ENCODE data around the gene SUCNR1. TPM values are rescaled to one million over a fixed set of nuclear protein-coding genes. Genes with fewer than 3 reads are reported as not detected.

Gene SUCNR1
- total and polyA plus RNA-seq, 4 donors = 0.16 to 2.5 (median 1.1) TPM

GRCh38 chr3:151852074-151852811 is 21.2 kb upstream of the SUCNR1 start:
- Histone ChIP-seq H3K4me1 (ENCODE audit: control insufficient read depth in 5 of 5, insufficient read depth in 5 of 5, low read length in 5 of 5) (no peaks in the 10 kb centered on the region), H3K9me3 (ENCODE audit: control insufficient read depth in 4 of 4, insufficient read depth in 3 of 4, low read length in 3 of 4) (no peaks in the 10 kb centered on the region), H3K36me3 (ENCODE audit: control insufficient read depth in 4 of 4, insufficient read depth in 4 of 4, low read length in 4 of 4) (no peaks in the 10 kb centered on the region), H3K27ac (ENCODE audit: low read depth in 1 of 2, low read length in 1 of 2) (no peak overlapping the region), H3K27me3 (ENCODE audit: control insufficient read depth in 3 of 3, insufficient read depth in 3 of 3, low read length in 2 of 3) (no peaks in the 10 kb centered on the region), H3K4me3 (no peak overlapping the region), H3K9ac (ENCODE audit: insufficient read depth in 1 of 2, low read length in 2 of 2) (no peak overlapping the region)
- no peak for TF ChIP-seq CTCF (IDR thresholded peaks at IDR 0.05; ENCODE audit: control extremely low read depth, extremely low read depth)
- no peak for ATAC-seq (ENCODE audit: insufficient read depth, low FRiP score)
- no peak for DNase-seq
- 66 to 80% methylated on average over 11 of the region's 11 CpGs for WGBS, 2 donors

- WGBS, 2 donors = 96 to 97% methylated on average over 3 of the region's 3 CpGs
These were observed 17.3 kb upstream of the SUCNR1 start for GRCh38 chr3:151856118-151856517.

GRCh38 chr3:151856641-151857040 is 16.8 kb upstream of the SUCNR1 start:
- 95% methylated on average over 2 of the region's 2 CpGs for WGBS, 2 donors
- no peak overlapping the region for H3K4me3 ChIP-seq
- TF ChIP-seq CTCF (IDR thresholded peaks at IDR 0.05; ENCODE audit: control extremely low read depth, extremely low read depth) = no peak
- H3K27me3 ChIP-seq (ENCODE audit: control insufficient read depth in 3 of 3, insufficient read depth in 3 of 3, low read length in 2 of 3) = no peaks in the 10 kb centered on the region
- no peak overlapping the region for H3K27ac ChIP-seq (ENCODE audit: low read depth in 1 of 2, low read length in 1 of 2)
- DNase-seq (no peak), ATAC-seq (ENCODE audit: insufficient read depth, low FRiP score) (no peak)
- no peaks in the 10 kb centered on the region for H3K9me3 ChIP-seq (ENCODE audit: control insufficient read depth in 4 of 4, insufficient read depth in 3 of 4, low read length in 3 of 4)
- no peaks in the 10 kb centered on the region for H3K36me3 ChIP-seq (ENCODE audit: control insufficient read depth in 4 of 4, insufficient read depth in 4 of 4, low read length in 4 of 4)
- no peak overlapping the region for H3K9ac ChIP-seq (ENCODE audit: insufficient read depth in 1 of 2, low read length in 2 of 2)
- H3K4me1 ChIP-seq (ENCODE audit: control insufficient read depth in 5 of 5, insufficient read depth in 5 of 5, low read length in 5 of 5) = no peaks in the 10 kb centered on the region

More at GRCh38 chr3:151856118-151856517, 17.3 kb upstream of the SUCNR1 start:
- DNase-seq (no peak), ATAC-seq (ENCODE audit: insufficient read depth, low FRiP score) (no peak)
- Histone ChIP-seq H3K4me3 (no peak overlapping the region), H3K36me3 (ENCODE audit: control insufficient read depth in 4 of 4, insufficient read depth in 4 of 4, low read length in 4 of 4) (no peaks in the 10 kb centered on the region), H3K9me3 (ENCODE audit: control insufficient read depth in 4 of 4, insufficient read depth in 3 of 4, low read length in 3 of 4) (no peaks in the 10 kb centered on the region), H3K9ac (ENCODE audit: insufficient read depth in 1 of 2, low read length in 2 of 2) (no peak overlapping the region), H3K27ac (ENCODE audit: low read depth in 1 of 2, low read length in 1 of 2) (no peak overlapping the region), H3K4me1 (ENCODE audit: control insufficient read depth in 5 of 5, insufficient read depth in 5 of 5, low read length in 5 of 5) (no peaks in the 10 kb centered on the region), H3K27me3 (ENCODE audit: control insufficient read depth in 3 of 3, insufficient read depth in 3 of 3, low read length in 2 of 3) (no peaks in the 10 kb centered on the region)
- TF ChIP-seq CTCF (IDR thresholded peaks at IDR 0.05; ENCODE audit: control extremely low read depth, extremely low read depth) = no peak
